BJ (cell line): ENCODE data around the gene ITGA1. TPM values are rescaled to one million over a fixed set of nuclear protein-coding genes. Genes with fewer than 3 reads are reported as not detected.

Source experiments
- CTCF ChIA-PET: fragments of 350-600 bp; formaldehyde crosslinking; extraction: SDS; loops from one replicate; lab custom pipeline; 2021; ENCODE audit warnings: antibody characterized with exemption, inconsistent platforms; lab: Yijun Ruan, JAX
- POLR2A ChIA-PET: fragments of 300-600 bp; sonication (Branson Sonifier 250); formaldehyde crosslinking; extraction: SDS; loops from one replicate; lab custom pipeline; 2021; ENCODE audit warnings: antibody characterized with exemption; lab: Charles Lee
- DNase-seq: peaks from one replicate; pipeline ENCODE4 v3.0.0-alpha.2; 2011; ENCODE audit warnings: low read depth
- H3K27me3 ChIP-seq: 2 replicates; pipeline ENCODE4 v1.6.0; 2011; ENCODE audit warnings: low read length; ENCODE audit not compliant: control insufficient read depth, insufficient read depth
- H3K36me3 ChIP-seq: 2 replicates; pipeline ENCODE4 v1.5.1; 2011; ENCODE audit warnings: low read length; ENCODE audit not compliant: control insufficient read depth, insufficient read depth
- H3K4me3 ChIP-seq: 2 replicates; pipeline ENCODE4 v1.5.1; 2011; ENCODE audit warnings: low read depth, mild to moderate bottlenecking, control low read depth, low read length
- CTCF ChIP-seq: IDR thresholded peaks from 2 replicates; pipeline ENCODE4 v1.5.1; 2011; ENCODE audit warnings: low read depth, mild to moderate bottlenecking, control low read depth, inconsistent platforms, low read length, moderate library complexity; ENCODE audit not compliant: insufficient read depth
- polyA plus RNA-seq: library from polyadenylated mRNA; depleted of rRNA; stranded (reverse); fragments of >200 nt; gene quantifications from 2 replicates; pipeline ENCODE4 v1.2.3, GENCODE V29; 2011

Gene ITGA1
- polyA plus RNA-seq, 1 experiment: 35.2 TPM

- POLR2A ChIA-PET: no interaction called here
- no peaks in the 10 kb centered on the region; the same call in 1 of the 2 replicates for H3K27me3 ChIP-seq
- no peak for DNase-seq
- CTCF ChIA-PET: interaction anchor here (1.0 to 1.1 kb wide), 3 partner anchors 9 to 61 kb away, joined by 3 read pairs; no protein-coding TSS in a partner anchor
- no peaks in the 10 kb centered on the region for H3K36me3 ChIP-seq
- H3K4me3 ChIP-seq: no peak overlapping the region
- no peak for TF ChIP-seq CTCF
These were observed 33.7 kb upstream of the ITGA1 start for GRCh38 chr5:52754051-52754450.

- POLR2A ChIA-PET: no interaction called here
These were observed 30.2 kb upstream of the ITGA1 start for GRCh38 chr5:52757527-52757926.

GRCh38 chr5:52758014-52758413, 29.7 kb upstream of the ITGA1 start:
- DNase-seq: no peak
- CTCF ChIA-PET: interaction anchor here (1.4 kb wide), 1 partner anchor 26 kb away, joined by 5 read pairs; no protein-coding TSS in a partner anchor
- no peak for TF ChIP-seq CTCF
- POLR2A ChIA-PET: no interaction called here
- H3K4me3 ChIP-seq: no peak overlapping the region
- no peaks in the 10 kb centered on the region; the same call in 1 of the 2 replicates for H3K27me3 ChIP-seq
- no peaks in the 10 kb centered on the region for H3K36me3 ChIP-seq

More at GRCh38 chr5:52757527-52757926, 30.2 kb upstream of the ITGA1 start:
- Histone ChIP-seq H3K27me3 (no peaks in the 10 kb centered on the region; the same call in 1 of the 2 replicates), H3K4me3 (no peak overlapping the region), H3K36me3 (no peaks in the 10 kb centered on the region)
- no peak for TF ChIP-seq CTCF
- DNase-seq: no peak
- CTCF ChIA-PET: no interaction called here

GRCh38 chr5:52759331-52759730, 28.4 kb upstream of the ITGA1 start:
- POLR2A ChIA-PET: no interaction called here
- CTCF ChIA-PET: interaction anchor here (0.8 to 1.4 kb wide), 3 partner anchors 9 to 24 kb away, joined by 3 to 5 read pairs (median 5); no protein-coding TSS in a partner anchor
- Histone ChIP-seq H3K36me3 (no peaks in the 10 kb centered on the region), H3K27me3 (no peaks in the 10 kb centered on the region), H3K4me3 (no peak overlapping the region)
- no peak for TF ChIP-seq CTCF
- DNase-seq: no peak

GRCh38 chr5:52760695-52761366, 26.9 kb upstream of the ITGA1 start:
- Histone ChIP-seq H3K4me3 (no peak overlapping the region), H3K36me3 (no peaks in the 10 kb centered on the region), H3K27me3 (no peaks in the 10 kb centered on the region)
- POLR2A ChIA-PET: no interaction called here
- no peak for DNase-seq
- no peak for TF ChIP-seq CTCF
- CTCF ChIA-PET: no interaction called here
